Body of pancreas (tissue), 4 donors: ENCODE data around the gene PPP1R12A.
A peak's percentile ranks its signal among the peaks of the same experiment; 100 is the strongest.

Experiments used
- CTCF ChIP-seq, 7 experiments: fragments of 450-650 bp in 4 of 7; fragments of 200-600 bp in 3 of 7; sonication (generic) in 3 of 7; IDR thresholded peaks; one replicate each; pipeline ENCODE4 v1.5.1; 2016 to 2019; ENCODE audit warnings: antibody characterized with exemption in 7 of 7
- POLR2A ChIP-seq, 3 donors: fragments of 450-650 bp; IDR thresholded peaks; one replicate each; pipeline ENCODE4 v1.6.1; 2016; ENCODE audit warnings: antibody characterized with exemption in 3 of 3, mild to moderate bottlenecking in 2 of 3

DNA sequence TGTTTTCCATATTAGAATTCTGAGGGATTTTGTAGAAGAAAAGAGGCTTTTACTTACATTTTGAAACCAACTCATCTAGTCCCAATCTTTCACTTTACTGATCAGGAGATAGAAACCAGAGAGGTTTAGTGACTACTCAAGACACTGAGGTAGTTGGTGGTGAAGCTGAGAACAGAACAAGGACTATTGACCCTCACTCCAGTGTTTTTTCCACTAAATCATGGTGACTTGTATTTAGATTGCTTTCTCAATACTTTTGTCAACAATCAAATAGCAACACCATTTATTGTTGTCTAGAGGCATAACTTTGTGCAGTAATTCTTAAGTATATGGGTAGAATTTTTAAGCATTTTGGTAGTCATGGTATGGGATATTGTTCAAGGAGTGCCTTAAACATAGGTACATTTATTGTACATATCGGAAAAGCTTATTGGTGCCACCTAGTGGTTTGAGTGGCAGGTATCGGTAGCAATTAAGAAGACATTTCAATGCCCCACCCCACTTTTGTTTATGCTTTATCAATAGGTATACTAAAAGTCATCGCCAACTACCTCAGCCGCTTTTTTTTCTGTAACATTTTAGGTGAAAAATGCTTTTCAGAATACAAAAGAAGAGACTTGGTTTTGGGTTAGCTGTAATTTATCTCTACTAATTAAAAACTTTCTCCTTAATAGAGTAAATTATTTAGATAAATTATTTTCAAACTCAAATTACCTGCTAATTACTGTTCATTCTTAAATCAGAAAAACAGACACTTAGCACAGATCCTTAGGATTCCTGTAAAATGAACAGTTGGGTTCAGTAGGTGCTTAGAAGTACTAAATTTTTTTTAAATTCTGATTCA, 196.8 kb downstream of the PPP1R12A start:
- peak; percentile 50 to 72 (median 66) for TF ChIP-seq CTCF (IDR thresholded peaks at IDR 0.05)
- TF ChIP-seq POLR2A (IDR thresholded peaks at IDR 0.05), result no peak
